Fibroblast of villous mesenchyme (primary cell): Measurements from ENCODE around the gene CALML3. TPM values are rescaled to one million over a fixed set of nuclear protein-coding genes. Genes with fewer than 3 reads are reported as not detected.
"Not testable (repeated sequence)": the region's sequence is repeated elsewhere in the genome, so short reads cannot be mapped to it uniquely, and the experiment has no call there.

Experiments used
- DNase-seq: peaks from one replicate; pipeline ENCODE4 v3.0.0-alpha.2; 2010; ENCODE audit warnings: low read depth
- H3K4me3 ChIP-seq: 2 replicates; pipeline ENCODE4 v1.5.1; 2011; ENCODE audit warnings: low read depth, mild to moderate bottlenecking, low read length
- CTCF ChIP-seq: IDR thresholded peaks from 2 replicates; pipeline ENCODE4 v1.5.1; 2012; ENCODE audit warnings: low read depth, mild to moderate bottlenecking, low read length; ENCODE audit not compliant: insufficient read depth
- total RNA-seq: library from RNA; depleted of rRNA; stranded (reverse); fragments of >200 nt; gene quantifications from 2 replicates; pipeline ENCODE4 v1.2.3, GENCODE V29; 2012

The CALML3 gene
- not detected in 2 replicates for total RNA-seq

GRCh38 chr10:5524641-5525560 lies at the start of gene CALML3:
Gene CALML3, plus strand, starts transcription at chr10:5524961. Its CDS starts 125 bp downstream, at chr10:5525086.
- H3K4me3 ChIP-seq: no peak within 1 kb of the TSS
- no peak for TF ChIP-seq CTCF
- DNase-seq: no peak

- H3K4me3 ChIP-seq, DNase-seq: not testable (repeated sequence)
Observed at GRCh38 chr10:5475088-5475487, 49.7 kb upstream of the CALML3 start.

- not testable (repeated sequence) for DNase-seq, H3K4me3 ChIP-seq
Observed at GRCh38 chr10:5475974-5476807, 48.6 kb upstream of the CALML3 start.

- no peak overlapping the region for H3K4me3 ChIP-seq
- no peak for TF ChIP-seq CTCF
Observed at GRCh38 chr10:5476918-5477525, 47.7 kb upstream of the CALML3 start.

GRCh38 chr10:5477948-5478693 lies 46.6 kb upstream of the CALML3 start:
- DNase-seq: peak; percentile 42
- H3K4me3 ChIP-seq: no peak overlapping the region
- no peak for TF ChIP-seq CTCF

More at GRCh38 chr10:5476918-5477525, 47.7 kb upstream of the CALML3 start:
- peak; percentile 82 for DNase-seq

- TF ChIP-seq CTCF: no peak
Observed at GRCh38 chr10:5478694-5479305, 46.0 kb upstream of the CALML3 start.

More at GRCh38 chr10:5478694-5479305, 46.0 kb upstream of the CALML3 start:
- no peak for DNase-seq
- H3K4me3 ChIP-seq: no peak overlapping the region
